Thyroid gland (tissue), 4 donors: ENCODE measurements around the gene PITRM1. TPM values are rescaled to one million over a fixed set of nuclear protein-coding genes. Genes with fewer than 3 reads are reported as not detected.

Experiments
- DNase-seq, 2 donors: peaks; one replicate each; pipeline ENCODE4 v3.0.0-alpha.2; 2019
- H3K27ac ChIP-seq, 3 donors: fragments of 200-600 bp; sonication (generic); 1 replicate in 2 of 3; 2 replicates in 1 of 3; pipeline ENCODE4 v1.5.1; 2016 to 2019; ENCODE audit warnings: mild to moderate bottlenecking in 1 of 3, moderate library complexity in 1 of 3
- H3K27me3 ChIP-seq: fragments of 200-600 bp; sonication (generic); one replicate; pipeline ENCODE4 v1.5.1; 2019
- H3K36me3 ChIP-seq, 2 donors: fragments of 200-600 bp; sonication (generic); one replicate each; pipeline ENCODE4 v1.5.1; 2016 to 2019
- H3K4me1 ChIP-seq, 2 donors: fragments of 200-600 bp; sonication (generic); one replicate each; pipeline ENCODE4 v1.5.1; 2017 to 2019
- H3K4me3 ChIP-seq, 3 donors: fragments of 200-600 bp; sonication (generic); replicated peaks in 1 of 3; 1 replicate in 2 of 3; 2 replicates in 1 of 3; pipeline ENCODE4 v1.5.1; 2016; ENCODE audit warnings: mild to moderate bottlenecking in 1 of 3
- H3K9me3 ChIP-seq: fragments of 200-600 bp; sonication (generic); one replicate; pipeline ENCODE4 v1.5.1; 2017
- CTCF ChIP-seq, 6 experiments: fragments of 200-600 bp in 3 of 6; fragments of 450-650 bp in 3 of 6; sonication (generic) in 3 of 6; IDR thresholded peaks; one replicate each; pipeline ENCODE4 v1.5.1; 2016 to 2019; ENCODE audit warnings: antibody characterized with exemption in 6 of 6, mild to moderate bottlenecking in 2 of 6, inconsistent platforms in 1 of 6, moderate library complexity in 1 of 6
- POLR2A ChIP-seq, 2 donors: fragments of 450-650 bp; IDR thresholded peaks; one replicate each; pipeline ENCODE4 v1.6.1; 2017; ENCODE audit warnings: antibody characterized with exemption in 2 of 2, mild to moderate bottlenecking in 2 of 2, moderate library complexity in 1 of 2
- WGBS, 2 donors: methylation state at CpG; one replicate each; pipeline ENCODE4 v1.1.5; 2017; 5-methylcytosine and 5-hydroxymethylcytosine counted together
- intact Hi-C: fragments of 100-400 bp; cut with DNase I; formaldehyde crosslinking; loops from one replicate; pipeline ENCODE4 v1.15.1; 2023
- total RNA-seq, 4 donors: library from RNA; depleted of rRNA; stranded (reverse); fragments of >200 nt; gene quantifications; one replicate each; pipeline ENCODE4 v1.2.3, GENCODE V29; 2016

Gene PITRM1
- total RNA-seq, 4 donors from 2014 or later: 68.2 to 107 (median 86.2) TPM

GRCh38 chr10:3136763-3137611, 35.6 kb downstream of the PITRM1 start:
- H3K27ac ChIP-seq: no peak overlapping the region
- no peak for DNase-seq
- H3K9me3 ChIP-seq: no peaks in the 10 kb centered on the region
- intact Hi-C loops: no loop called here
- TF ChIP-seq POLR2A (IDR thresholded peaks at IDR 0.05) (no peak), CTCF (IDR thresholded peaks at IDR 0.05) (no peak)
- H3K36me3 ChIP-seq: peaks cover 69 to 90% of the 10 kb centered on the region in 2 donors
- H3K4me3 ChIP-seq: no peak overlapping the region
- WGBS, 2 donors: 82 to 84% methylated on average over 21 of the region's 21 CpGs
- H3K4me1 ChIP-seq: no peaks in the 10 kb centered on the region
- no peaks in the 10 kb centered on the region for H3K27me3 ChIP-seq

- Histone ChIP-seq H3K36me3 (peaks cover 70 to 86% of the 10 kb centered on the region in 2 donors), H3K27ac (no peak overlapping the region), H3K4me3 (no peak overlapping the region), H3K27me3 (no peaks in the 10 kb centered on the region), H3K9me3 (no peaks in the 10 kb centered on the region), H3K4me1 (no peaks in the 10 kb centered on the region)
- no peak for TF ChIP-seq POLR2A (IDR thresholded peaks at IDR 0.05)
- TF ChIP-seq CTCF (IDR thresholded peaks at IDR 0.05): no peak
- DNase-seq: no peak
- intact Hi-C loops: no loop called here
- WGBS, 2 donors: 79 to 86% methylated on average over 10 to 14 of the region's 14 CpGs
These were observed 36.2 kb downstream of the PITRM1 start for GRCh38 chr10:3136336-3136735.

- H3K27ac ChIP-seq: no peak overlapping the region
- H3K9me3 ChIP-seq: no peaks in the 10 kb centered on the region
- H3K4me1 ChIP-seq: no peaks in the 10 kb centered on the region
- 78 to 91% methylated on average over 3 of the region's 3 CpGs for WGBS, 2 donors
- DNase-seq: no peak
- intact Hi-C loops: no loop called here
- TF ChIP-seq CTCF (IDR thresholded peaks at IDR 0.05) (no peak), POLR2A (IDR thresholded peaks at IDR 0.05) (no peak)
- H3K4me3 ChIP-seq: no peak overlapping the region
- H3K27me3 ChIP-seq: no peaks in the 10 kb centered on the region
- peaks cover 64 to 81% of the 10 kb centered on the region in 2 donors for H3K36me3 ChIP-seq
These were observed 37.6 kb downstream of the PITRM1 start for GRCh38 chr10:3135006-3135405.

GRCh38 chr10:3133948-3134347, 38.6 kb downstream of the PITRM1 start:
- Histone ChIP-seq H3K9me3 (no peaks in the 10 kb centered on the region), H3K4me1 (no peaks in the 10 kb centered on the region), H3K4me3 (no peak overlapping the region), H3K27ac (no peak overlapping the region), H3K36me3 (peaks cover 54 to 74% of the 10 kb centered on the region in 2 donors), H3K27me3 (no peaks in the 10 kb centered on the region)
- no peak for DNase-seq
- intact Hi-C loops: no loop called here
- TF ChIP-seq POLR2A (IDR thresholded peaks at IDR 0.05) (no peak), CTCF (IDR thresholded peaks at IDR 0.05) (no peak)
- 78 to 88% methylated on average over 5 of the region's 5 CpGs for WGBS, 2 donors
